SW 1271 (cell line): ENCODE measurements around the gene ZCCHC24.

Source experiments
- DNase-seq, 2 experiments: peaks; one replicate each; lab custom pipeline; 2025; lab: John Stamatoyannopoulos, UW

ZCCHC24 gene

DNA sequence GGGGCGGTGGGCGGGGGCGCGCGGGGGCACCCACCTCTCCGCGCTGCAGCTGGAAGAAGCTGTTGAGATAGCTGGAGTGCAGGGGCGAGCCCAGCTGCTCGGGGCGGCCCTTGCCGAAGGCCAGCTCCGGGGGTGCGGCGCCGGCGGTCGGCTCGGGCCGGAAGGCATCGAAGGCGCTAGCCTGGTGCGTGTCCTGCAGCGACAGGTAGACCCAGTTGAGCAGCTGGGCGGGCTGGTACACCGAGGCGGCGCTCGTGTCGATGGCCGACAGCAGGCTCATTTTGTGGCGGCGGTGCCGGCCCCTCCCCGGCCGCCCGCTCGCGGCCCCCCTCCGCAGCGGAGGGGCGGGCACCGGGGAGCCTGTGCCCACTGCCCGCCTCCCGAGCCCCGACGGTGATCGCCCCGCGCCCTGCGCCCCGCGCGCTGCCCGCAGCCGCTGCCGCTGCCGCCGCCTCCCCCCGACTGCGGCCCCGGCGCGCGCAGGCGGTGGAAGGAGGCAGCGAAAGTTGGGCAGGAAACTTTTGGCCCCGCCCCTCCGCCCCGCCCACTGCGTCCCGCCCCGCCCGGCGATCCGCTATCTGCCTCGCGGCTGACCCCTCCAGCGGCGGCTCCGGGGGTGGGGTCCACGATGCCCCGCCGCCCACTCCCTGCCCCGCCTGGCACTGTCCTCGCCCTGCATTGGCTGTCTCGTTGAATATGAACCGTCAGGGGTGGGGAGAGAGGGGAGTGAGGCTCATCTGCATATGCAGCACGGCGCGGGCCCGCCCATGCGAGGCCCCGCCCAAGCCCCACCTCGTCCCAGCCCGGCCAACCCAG lies at the start of gene ZCCHC24:
TSS of gene ZCCHC24 (minus strand) at position 464 of the 816 bp plus-strand sequence. CDS start at position 280, 184 bp downstream.
- peak; percentile 86 to 90 for DNase-seq

GRCh38 chr10:79493806-79494205 lies 48.4 kb upstream of the ZCCHC24 start:
- no peak for DNase-seq

- no peak for DNase-seq
Observed at GRCh38 chr10:79492839-79493238, 47.4 kb upstream of the ZCCHC24 start.

DNA sequence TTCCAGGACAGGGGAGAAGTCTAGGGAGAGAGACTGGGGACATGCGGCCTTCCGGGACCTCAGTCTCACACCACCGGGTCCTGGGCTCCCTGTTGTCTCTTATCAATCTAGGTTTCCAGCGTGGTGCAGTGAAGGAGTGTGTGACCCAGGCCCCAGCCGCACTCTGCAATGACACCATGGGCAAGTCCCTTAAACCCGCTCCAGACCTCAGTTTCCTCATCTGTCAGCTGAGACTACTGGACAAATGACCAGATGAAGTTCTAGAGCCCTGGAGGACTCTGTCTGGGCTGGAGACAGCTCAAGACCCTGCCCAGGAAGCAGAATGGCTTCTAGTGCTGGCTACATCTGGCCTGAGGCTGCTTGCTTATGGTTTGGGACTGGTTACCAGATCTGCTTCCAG lies 46.8 kb upstream of the ZCCHC24 start:
- no peak for DNase-seq

DNA sequence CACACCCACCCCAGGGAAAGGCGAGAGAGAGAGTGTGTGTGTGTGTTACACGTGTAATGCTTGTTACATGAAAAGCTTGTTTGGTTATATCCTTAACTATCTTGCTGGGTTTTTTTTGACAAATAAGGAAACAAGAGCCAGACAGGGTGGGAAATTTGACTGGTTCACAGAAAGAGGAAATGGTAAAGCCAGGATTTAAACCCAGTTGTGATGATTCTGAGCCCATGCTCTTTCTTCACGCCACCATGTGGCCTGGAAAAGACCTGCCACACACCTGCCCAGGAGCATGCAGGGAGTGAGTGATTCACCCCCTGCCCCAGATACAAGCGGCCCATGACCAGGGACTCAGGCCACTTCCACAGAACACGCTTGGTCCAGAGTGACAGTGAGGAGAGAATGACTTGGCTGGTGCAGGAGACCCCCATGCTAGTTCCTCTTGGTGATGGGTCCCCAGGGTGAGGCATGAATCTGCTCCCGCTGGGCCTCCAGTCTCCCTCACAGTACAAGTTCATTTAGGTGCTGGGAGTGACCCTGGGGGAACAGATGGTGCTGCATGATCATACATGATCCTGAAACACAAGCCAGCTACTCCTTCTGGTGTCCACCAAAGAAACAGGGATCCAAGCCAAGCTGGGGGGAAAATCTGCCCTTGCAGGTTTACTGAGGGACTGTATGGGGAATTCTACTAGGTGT lies 45.9 kb upstream of the ZCCHC24 start:
- no peak for DNase-seq

DNA sequence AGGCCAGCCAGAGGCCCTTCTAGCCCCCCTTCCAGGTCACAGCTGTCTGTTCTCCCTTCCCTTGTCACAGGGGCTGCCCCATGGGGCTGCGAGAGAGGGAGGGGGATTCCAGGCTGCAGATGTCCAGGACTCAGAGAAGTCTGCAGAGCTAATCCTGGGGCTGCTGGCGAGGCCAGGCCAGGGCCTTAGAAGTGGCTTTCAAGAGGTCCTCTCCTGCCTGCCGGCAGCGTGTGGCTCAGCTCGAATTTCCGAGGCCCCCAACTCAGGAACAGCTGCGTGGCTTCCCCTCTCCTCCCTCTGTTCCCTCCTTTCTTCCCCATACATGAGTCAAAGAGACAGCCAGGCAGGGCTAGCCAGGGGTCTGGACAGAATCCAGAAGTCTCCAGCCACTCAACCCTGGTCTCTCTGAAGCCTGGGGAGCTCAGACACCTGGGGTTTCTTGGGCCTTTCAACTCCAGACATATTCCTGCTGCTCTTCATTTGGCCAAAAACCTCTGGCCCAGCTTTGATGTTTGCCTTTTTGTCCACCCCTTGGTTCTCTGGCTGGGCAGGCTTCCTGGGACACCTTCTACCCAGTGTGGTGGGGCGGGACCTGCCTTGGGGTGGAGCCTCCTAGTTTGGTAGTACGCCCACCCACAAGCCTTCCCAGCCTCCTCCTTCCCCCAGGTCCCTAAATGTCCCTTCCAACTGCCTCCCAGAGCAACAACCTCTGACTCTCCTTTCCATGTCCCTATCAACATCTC lies 45.1 kb upstream of the ZCCHC24 start:
- no peak for DNase-seq

DNA sequence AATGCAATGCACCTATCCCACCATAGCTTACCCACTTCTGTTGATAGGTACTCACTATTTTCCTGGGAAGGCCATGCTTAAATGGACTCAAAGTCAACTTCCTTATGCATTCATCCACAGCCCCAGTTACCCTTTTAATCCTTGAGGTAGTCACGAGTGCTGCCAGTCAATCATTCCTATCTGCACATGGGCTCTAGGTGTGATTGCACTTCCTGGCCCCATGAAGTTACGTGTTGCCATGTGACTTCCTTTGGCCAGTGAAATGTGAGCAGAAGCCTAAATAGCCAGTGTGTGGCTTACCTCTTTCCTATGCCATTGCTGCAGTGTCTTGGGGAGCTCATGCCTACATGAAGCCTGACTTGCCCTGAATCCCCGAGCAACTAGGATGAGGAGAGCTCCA lies 43.4 kb upstream of the ZCCHC24 start:
- DNase-seq: no peak

DNA sequence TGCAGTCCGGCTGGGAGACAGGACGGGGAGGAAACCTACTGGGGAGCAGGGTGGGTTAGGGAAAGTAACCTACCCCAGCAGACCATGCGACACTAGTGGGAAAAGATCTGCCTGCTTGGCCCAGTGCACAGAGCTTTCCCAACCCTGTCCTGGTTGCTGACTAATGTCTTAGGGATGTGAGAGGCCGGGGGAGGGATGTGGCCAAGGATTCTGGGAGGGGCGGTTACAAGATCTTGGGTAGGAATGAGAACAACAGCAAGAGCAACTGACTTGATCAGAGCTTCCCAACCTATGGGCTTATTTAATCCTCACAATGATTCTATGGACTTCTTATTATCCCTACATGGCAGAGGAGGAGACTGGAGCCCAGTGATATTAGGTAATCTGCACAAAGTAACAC lies 42.9 kb upstream of the ZCCHC24 start:
- DNase-seq: peak in 1 of 2 experiments; percentile 21

GRCh38 chr10:79487296-79488194 lies 42.1 kb upstream of the ZCCHC24 start:
- peak in 1 of 2 experiments; percentile 29 for DNase-seq

- no peak for DNase-seq
Observed at GRCh38 chr10:79484476-79484875, 39.1 kb upstream of the ZCCHC24 start.

GRCh38 chr10:79483948-79484347 lies 38.5 kb upstream of the ZCCHC24 start:
- no peak for DNase-seq

DNA sequence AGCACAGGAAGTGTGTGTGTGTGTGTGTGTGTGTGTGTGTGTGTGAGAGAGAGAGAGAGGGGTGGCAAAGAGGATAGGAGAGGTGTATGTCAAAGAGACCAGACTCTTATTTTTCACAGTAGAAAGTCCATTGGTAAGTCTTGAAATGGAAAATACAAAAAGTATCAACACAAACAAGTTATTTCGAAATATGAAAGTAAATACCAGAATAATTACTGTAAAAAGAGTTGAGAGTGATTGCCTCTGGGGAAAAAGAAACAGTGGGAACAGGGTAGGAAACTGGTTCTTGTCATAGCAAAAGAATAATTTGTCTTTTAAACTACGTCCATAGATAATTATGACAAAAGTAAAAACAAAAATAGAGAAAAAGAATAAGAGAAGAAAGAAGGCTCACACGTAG lies 37.9 kb upstream of the ZCCHC24 start:
- no peak for DNase-seq

GRCh38 chr10:79482741-79483140 lies 37.3 kb upstream of the ZCCHC24 start:
- DNase-seq: no peak

DNA sequence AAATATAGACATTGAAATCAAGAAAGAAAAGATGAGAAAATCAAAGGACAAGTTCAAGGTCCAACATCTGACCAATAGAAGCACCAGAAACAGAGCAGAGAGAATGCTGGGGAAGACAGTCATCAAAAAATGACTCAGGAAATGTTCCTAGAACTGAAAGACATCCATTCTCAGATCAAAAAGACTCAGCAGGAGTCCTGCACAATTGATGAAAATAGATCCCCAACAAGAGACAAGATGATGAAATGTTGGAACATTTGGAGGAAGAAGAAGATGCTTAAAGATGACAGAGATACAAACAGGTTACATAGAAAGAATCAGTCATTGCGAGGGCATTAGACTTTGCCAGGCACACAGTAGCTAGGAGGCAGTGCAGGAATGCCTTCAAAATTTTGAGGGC lies 36.9 kb upstream of the ZCCHC24 start:
- DNase-seq: no peak

DNA sequence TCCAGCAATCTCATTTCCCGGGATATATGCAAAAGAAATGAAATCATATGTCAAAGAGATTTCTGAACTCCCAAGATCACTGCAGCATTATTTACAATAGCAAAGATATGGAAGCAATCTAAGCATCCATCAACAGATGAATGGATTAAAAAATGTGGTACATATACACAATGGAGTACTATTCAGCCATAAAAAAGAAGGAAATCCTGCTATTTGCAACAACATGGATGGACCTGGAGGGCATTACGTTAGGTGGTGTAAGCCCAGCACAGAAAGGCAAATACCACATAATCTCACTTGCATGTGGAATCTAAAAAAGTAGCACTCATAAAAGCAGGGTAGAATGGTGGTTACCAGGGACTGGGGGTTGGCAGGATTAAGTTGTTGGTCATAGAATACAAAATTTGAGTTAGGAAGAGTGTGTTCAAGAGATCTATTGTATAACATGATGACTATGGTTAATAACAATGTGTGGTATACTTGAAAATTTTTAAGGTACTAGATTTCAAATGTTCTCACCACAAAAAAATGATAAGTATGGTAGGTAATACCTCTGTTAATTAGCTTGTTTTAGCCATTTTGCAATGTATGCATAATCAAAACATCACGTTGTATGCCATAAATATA lies 34.0 kb upstream of the ZCCHC24 start:
- no peak for DNase-seq

GRCh38 chr10:79477456-79477855 lies 32.0 kb upstream of the ZCCHC24 start:
- no peak for DNase-seq

DNA sequence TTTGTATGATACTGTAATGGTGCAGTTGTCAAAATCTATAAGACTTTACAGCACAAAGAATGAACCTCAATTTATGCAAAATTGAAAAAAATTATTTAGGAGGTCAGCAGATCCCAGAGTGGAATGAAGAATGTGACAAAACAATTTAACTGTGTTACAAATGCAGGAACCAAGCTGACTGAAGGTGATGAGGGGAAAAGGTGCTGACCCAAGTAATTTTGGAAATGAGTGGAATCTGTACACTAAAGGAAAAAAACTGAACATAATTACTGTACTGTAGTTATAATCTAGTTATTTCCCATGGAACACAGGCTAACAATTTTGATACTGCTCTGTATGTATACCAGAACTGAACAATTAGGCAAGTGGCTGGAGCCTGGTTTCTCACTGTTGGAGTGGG lies 31.2 kb upstream of the ZCCHC24 start:
- no peak for DNase-seq

DNA sequence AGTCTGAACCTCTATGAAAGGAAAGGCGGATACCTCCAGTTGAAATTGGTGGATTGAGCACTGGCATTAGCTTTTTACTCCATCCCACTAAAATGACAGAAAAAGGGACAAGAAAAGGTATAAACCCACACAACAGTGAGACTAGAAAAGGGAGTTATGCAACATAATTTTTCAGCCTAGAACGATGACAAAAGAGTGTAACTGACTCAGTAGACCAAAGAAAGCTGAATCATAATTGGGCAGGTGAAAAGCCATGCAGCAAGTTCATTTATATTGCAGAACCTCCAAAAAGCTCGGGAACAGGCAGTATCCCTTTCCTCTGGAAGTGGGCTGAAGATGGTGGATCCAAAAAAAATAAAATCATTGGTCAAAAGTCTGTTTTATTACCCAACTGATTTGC lies 30.5 kb upstream of the ZCCHC24 start:
- no peak for DNase-seq

- DNase-seq: no peak
Observed at GRCh38 chr10:79475119-79475653, 29.8 kb upstream of the ZCCHC24 start.

- no peak for DNase-seq
Observed at GRCh38 chr10:79473496-79474095, 28.2 kb upstream of the ZCCHC24 start.

DNA sequence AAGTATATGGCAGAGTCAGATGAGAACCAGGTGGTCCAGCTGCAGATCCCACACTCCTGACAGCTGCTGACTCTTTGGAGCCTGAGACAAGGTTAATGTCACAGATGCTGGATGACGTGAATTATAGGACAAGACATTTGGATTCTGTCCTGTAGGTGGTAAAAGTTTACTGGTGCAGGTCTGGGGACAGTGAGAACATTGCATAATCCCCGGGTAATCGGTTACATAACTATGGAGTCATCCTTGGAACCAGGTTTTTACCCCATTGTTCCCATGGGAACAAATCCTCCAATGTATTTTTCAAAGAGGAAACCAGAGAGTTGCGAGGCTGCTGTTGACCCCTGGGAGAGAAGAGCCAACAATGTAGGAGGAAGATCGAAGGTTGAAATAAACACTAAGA lies 27.5 kb upstream of the ZCCHC24 start:
- DNase-seq: no peak
